Measurements from ENCODE around the gene REX1BD.
A peak's percentile ranks its signal among the peaks of the same experiment; 100 is the strongest.

Gene REX1BD

GRCh38 chr19:18618236-18618635 is 29.6 kb downstream of the REX1BD start:
- DNase-seq = no peak

- DNase-seq = no peak
These were observed 31.7 kb downstream of the REX1BD start for GRCh38 chr19:18620311-18620710.

- no peak for DNase-seq
These were observed 32.3 kb downstream of the REX1BD start for GRCh38 chr19:18620902-18621301.

GRCh38 chr19:18626906-18627305 is 38.3 kb downstream of the REX1BD start:
- DNase-seq = no peak

- no peak for DNase-seq
These were observed 40.8 kb downstream of the REX1BD start for GRCh38 chr19:18629166-18630088.

- no peak for DNase-seq
These were observed 44.7 kb downstream of the REX1BD start for GRCh38 chr19:18633321-18633720.

GRCh38 chr19:18634612-18635297 is 46.2 kb downstream of the REX1BD start:
- DNase-seq = no peak

- no peak for DNase-seq
These were observed 47.2 kb downstream of the REX1BD start for GRCh38 chr19:18635831-18636182.

GRCh38 chr19:18636183-18636968 is 47.8 kb downstream of the REX1BD start:
- peak; percentile 88 for DNase-seq

GRCh38 chr19:18636969-18637629 is 48.5 kb downstream of the REX1BD start, which contains the start of gene KLHL26:
Gene KLHL26, plus strand, starts transcription at chr19:18637028. Its CDS starts 27 bp downstream, at chr19:18637055.
- no peak for DNase-seq

GRCh38 chr19:18637673-18638630 is 49.4 kb downstream of the REX1BD start:
- DNase-seq = no peak

GRCh38 chr19:18639706-18640243 is 51.2 kb downstream of the REX1BD start:
- no peak for DNase-seq

Measured in KG1 (cell line).